GM12801 (cell line): Measurements from ENCODE around the gene SERPINA3.

Experiments
- TF ChIP-seq, protein P1 (sequence below): IDR thresholded peaks from one replicate; pipeline ENCODE4 v1.5.1; 2011; ENCODE audit warnings: control low read depth; ENCODE audit not compliant: insufficient read length; ENCODE audit errors: extremely low read depth

The SERPINA3 gene

GRCh38 chr14:94648801-94649200 is 36.6 kb downstream of the SERPINA3 start:
- TF ChIP-seq, protein P1, sequence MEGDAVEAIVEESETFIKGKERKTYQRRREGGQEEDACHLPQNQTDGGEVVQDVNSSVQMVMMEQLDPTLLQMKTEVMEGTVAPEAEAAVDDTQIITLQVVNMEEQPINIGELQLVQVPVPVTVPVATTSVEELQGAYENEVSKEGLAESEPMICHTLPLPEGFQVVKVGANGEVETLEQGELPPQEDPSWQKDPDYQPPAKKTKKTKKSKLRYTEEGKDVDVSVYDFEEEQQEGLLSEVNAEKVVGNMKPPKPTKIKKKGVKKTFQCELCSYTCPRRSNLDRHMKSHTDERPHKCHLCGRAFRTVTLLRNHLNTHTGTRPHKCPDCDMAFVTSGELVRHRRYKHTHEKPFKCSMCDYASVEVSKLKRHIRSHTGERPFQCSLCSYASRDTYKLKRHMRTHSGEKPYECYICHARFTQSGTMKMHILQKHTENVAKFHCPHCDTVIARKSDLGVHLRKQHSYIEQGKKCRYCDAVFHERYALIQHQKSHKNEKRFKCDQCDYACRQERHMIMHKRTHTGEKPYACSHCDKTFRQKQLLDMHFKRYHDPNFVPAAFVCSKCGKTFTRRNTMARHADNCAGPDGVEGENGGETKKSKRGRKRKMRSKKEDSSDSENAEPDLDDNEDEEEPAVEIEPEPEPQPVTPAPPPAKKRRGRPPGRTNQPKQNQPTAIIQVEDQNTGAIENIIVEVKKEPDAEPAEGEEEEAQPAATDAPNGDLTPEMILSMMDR, result no peak

GRCh38 chr14:94649543-94650443 is 37.6 kb downstream of the SERPINA3 start:
- TF ChIP-seq, protein P1, result no peak

DNA sequence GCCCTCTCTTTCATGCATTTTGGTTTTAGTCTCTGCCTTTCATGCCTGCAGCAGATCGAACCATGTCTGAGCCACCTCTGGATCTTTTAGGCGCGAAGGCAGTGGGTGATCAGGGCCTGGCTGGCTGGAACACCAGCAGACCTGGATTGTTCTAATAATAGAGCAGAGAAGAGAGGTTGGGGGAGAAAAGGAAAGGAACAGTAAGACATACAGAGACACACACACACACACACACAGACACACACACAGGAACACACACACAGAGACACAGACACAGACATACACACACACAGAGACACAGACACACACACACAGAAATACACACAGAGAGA is 38.2 kb downstream of the SERPINA3 start:
- TF ChIP-seq, protein P1, result no peak

DNA sequence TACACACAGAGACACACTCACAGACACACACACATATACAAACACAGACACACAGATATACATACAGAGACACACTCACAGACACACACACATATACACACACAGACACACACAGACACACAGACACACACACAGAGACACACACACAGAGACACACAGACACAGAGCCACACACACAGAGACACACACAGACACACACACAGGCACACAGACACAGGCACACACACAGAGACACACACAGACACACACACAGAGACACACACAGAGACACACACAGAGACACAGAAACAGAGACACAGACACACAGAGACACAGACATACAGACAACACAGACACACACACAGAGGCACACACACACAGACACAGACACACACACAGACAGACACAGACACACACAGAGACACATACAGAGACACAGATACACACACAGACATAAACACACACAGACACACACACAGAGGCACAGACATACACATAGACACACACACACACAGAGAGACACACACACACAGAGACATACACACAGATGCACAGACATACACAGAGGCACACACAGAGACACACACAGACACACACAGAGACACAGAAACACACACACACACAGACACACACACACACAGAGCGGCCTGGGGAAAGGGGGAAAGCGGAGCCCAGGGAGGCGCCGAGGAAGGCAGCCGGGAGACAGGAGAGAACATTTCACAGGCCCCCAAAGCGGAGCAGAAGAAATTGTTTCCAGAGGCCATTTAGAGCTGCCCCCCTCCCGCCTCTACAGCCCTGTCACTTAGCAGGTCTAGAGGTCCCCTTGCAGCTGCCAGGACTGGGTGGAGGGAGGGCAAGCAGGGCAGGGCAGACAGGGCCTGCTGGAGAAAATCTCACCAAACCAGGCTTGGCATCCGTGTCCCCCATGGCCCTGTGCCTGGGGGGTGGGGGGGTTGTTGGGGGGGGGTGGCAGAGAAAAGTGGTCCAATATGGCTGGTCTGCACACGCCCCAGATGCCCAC is 38.9 kb downstream of the SERPINA3 start:
- TF ChIP-seq, protein P1, result no peak

- TF ChIP-seq, protein P1, result no peak
Measured at GRCh38 chr14:94653321-94653720, 41.1 kb downstream of the SERPINA3 start.

GRCh38 chr14:94654071-94654861 is 42.1 kb downstream of the SERPINA3 start:
- TF ChIP-seq, protein P1, result no peak
